Activated naive CD8-positive, alpha-beta T cell treated with anti-CD3 and anti-CD28 coated beads, Interleukin-2, amount 10 ng/mL, durations not matched to agents 7 days and 5 days (primary cell): ENCODE measurements around the gene UPF3B. TPM values are rescaled to one million over a fixed set of nuclear protein-coding genes. Genes with fewer than 3 reads are reported as not detected.
"Not testable (repeated sequence)": the region's sequence is repeated elsewhere in the genome, so short reads cannot be mapped to it uniquely, and the experiment has no call there.

ENCODE experiments used
- ATAC-seq: fragments of 150-1000 bp; cut with Tn5 transposase; one replicate; pipeline ENCODE4 v1.10.0; 2021; ENCODE audit warnings: low read depth, moderate library complexity
- POLR2A ChIA-PET: fragments of 350-600 bp; sonication (Branson Sonifier 250); formaldehyde crosslinking; loops from one replicate; lab custom pipeline; 2021; ENCODE audit warnings: antibody characterized with exemption; lab: Charles Lee
- DNase-seq: peaks from one replicate; pipeline ENCODE4 v3.0.0; 2021
- H3K27ac Mint-ChIP-seq: one replicate; pipeline ENCODE4 v1.8.0; 2022; ENCODE audit warnings: mild to moderate bottlenecking, mixed read lengths
- H3K27me3 Mint-ChIP-seq: one replicate; pipeline ENCODE4 v1.8.0; 2022; ENCODE audit warnings: mild to moderate bottlenecking, moderate library complexity, mixed read lengths
- H3K36me3 Mint-ChIP-seq: one replicate; pipeline ENCODE4 v1.8.0; 2021; ENCODE audit warnings: mild to moderate bottlenecking, mixed read lengths
- H3K4me1 Mint-ChIP-seq: one replicate; pipeline ENCODE4 v1.8.0; 2021; ENCODE audit warnings: mixed read lengths
- H3K4me3 Mint-ChIP-seq: one replicate; pipeline ENCODE4 v1.8.0; 2022; ENCODE audit warnings: mild to moderate bottlenecking, moderate library complexity, mixed read lengths
- H3K9me3 Mint-ChIP-seq: one replicate; pipeline ENCODE4 v1.8.0; 2021; ENCODE audit warnings: mixed read lengths
- total RNA-seq, 2 experiments: library from RNA; stranded (reverse); gene quantifications; one replicate each; pipeline ENCODE4 v1.2.3, GENCODE V29; 2021

The UPF3B gene
- total RNA-seq, 2 experiments from 2014 or later: 11.1 to 11.3 TPM

- peak; percentile 85 for DNase-seq
- Mint-ChIP-seq H3K27me3 (no peaks in the 10 kb centered on the region), H3K4me3 (peak within 1 kb of the TSS; percentile 98), H3K27ac (peak within 1 kb of the TSS; percentile 100), H3K9me3 (no peaks in the 10 kb centered on the region), H3K4me1 (peaks cover 8% of the 10 kb centered on the region), H3K36me3 (peaks cover 2% of the 10 kb centered on the region)
- ATAC-seq: peak; percentile 90
- POLR2A ChIA-PET: interaction anchor here (0.5 to 2.4 kb wide), 10 partner anchors 9 to 120 kb away, joined by 3 to 25 read pairs (median 4); partner anchors contain the start of genes RPL39 and UPF3B
Measured at GRCh38 chrX:119871599-119872395, 19.0 kb upstream of the UPF3B start, which contains the start of the genes NDUFA1 and RNF113A. NDUFA1 (plus strand) TSS chrX:119871832; CDS start chrX:119871912, 80 bp downstream. RNF113A (minus strand) TSS chrX:119871733; CDS start chrX:119871613, 120 bp downstream.

DNA sequence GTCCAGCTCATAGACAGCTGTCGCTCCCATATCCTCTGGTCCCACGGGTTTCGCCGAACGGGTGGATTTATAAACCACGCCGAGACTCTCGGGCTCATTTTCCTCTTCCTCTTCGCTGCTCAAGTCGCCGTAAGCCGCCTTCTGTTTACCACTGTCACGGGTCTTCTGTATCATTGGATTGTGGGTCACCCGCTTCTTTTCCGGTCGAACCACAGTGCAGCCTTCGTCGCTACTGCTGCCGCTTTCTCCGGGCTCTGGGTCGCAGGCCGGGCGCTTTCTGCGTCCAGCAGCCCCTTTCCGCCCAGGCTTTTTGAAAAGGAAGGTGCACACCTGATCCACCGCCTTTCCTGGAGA lies 18.5 kb upstream of the UPF3B start:
- Mint-ChIP-seq H3K27ac (peak overlapping the region; percentile 100), H3K27me3 (no peaks in the 10 kb centered on the region), H3K4me3 (peak overlapping the region; percentile 98), H3K4me1 (peaks cover 8% of the 10 kb centered on the region), H3K36me3 (peaks cover 2% of the 10 kb centered on the region), H3K9me3 (no peaks in the 10 kb centered on the region)
- POLR2A ChIA-PET: interaction anchor here (0.5 to 2.4 kb wide), 11 partner anchors 9 to 389 kb away, joined by 3 to 25 read pairs (median 4); partner anchors contain the start of genes RPL39 and UPF3B
- peak; percentile 46 for ATAC-seq
- no peak for DNase-seq

- Mint-ChIP-seq H3K36me3 (peaks cover 2% of the 10 kb centered on the region), H3K4me3 (peak overlapping the region; percentile 98), H3K27me3 (no peaks in the 10 kb centered on the region), H3K27ac (peak overlapping the region; percentile 100), H3K4me1 (peaks cover 8% of the 10 kb centered on the region), H3K9me3 (no peaks in the 10 kb centered on the region)
- DNase-seq (peak; percentile 39), ATAC-seq (peak; percentile 4)
- POLR2A ChIA-PET: interaction anchor here (0.5 to 2.4 kb wide), 15 partner anchors 9 to 388 kb away, joined by 3 to 25 read pairs (median 4); partner anchors contain the start of genes RPL39 and UPF3B
Measured at GRCh38 chrX:119870626-119871131, 17.9 kb upstream of the UPF3B start.

- H3K27me3 Mint-ChIP-seq: no peaks in the 10 kb centered on the region
- POLR2A ChIA-PET: interaction anchor here (0.6 to 1.9 kb wide), 5 partner anchors 12 to 98 kb away, joined by 3 to 16 read pairs (median 4); partner anchors contain the start of genes NDUFA1, RNF113A and RPL39
- H3K36me3 Mint-ChIP-seq: peaks cover 5% of the 10 kb centered on the region
- peaks cover 7% of the 10 kb centered on the region for H3K4me1 Mint-ChIP-seq
- no peaks in the 10 kb centered on the region for H3K9me3 Mint-ChIP-seq
- peak overlapping the region; percentile 97 for H3K4me3 Mint-ChIP-seq
- no peak for ATAC-seq
- no peak for DNase-seq
- no peak overlapping the region for H3K27ac Mint-ChIP-seq
Measured at GRCh38 chrX:119853444-119853843, 681 bp upstream of the UPF3B start.

- Mint-ChIP-seq H3K4me3 (no peak overlapping the region), H3K4me1 (peaks cover 2% of the 10 kb centered on the region), H3K27ac (no peak overlapping the region), H3K36me3 (peaks cover 33% of the 10 kb centered on the region), H3K27me3 (no peaks in the 10 kb centered on the region), H3K9me3 (no peaks in the 10 kb centered on the region)
- no peak for DNase-seq
- POLR2A ChIA-PET: interaction anchor here (0.9 to 1.4 kb wide), 2 partner anchors 9 to 42 kb away, joined by 3 read pairs; partner anchors contain the start of gene RPL39
- no peak for ATAC-seq
Measured at GRCh38 chrX:119833905-119834304, 18.9 kb downstream of the UPF3B start.

DNA sequence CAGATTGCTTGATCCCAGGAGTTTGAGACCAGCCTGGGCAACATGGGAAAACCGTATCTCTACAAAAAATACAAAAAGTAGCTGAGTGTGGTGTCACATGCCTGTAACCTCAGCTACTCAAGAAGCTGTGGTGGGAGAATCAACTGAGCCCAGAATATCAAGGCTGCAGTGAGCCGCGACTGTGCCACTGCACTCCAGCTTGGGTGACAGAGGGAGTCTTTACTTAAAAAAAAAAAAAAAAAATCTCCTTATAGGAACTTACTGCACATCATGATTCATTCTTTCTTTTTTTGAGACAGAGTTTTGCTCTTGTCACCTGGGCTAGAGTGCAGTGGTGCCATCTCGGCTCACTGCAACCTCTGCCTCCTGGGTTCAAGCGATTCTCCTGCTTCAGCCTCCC lies 24.3 kb downstream of the UPF3B start:
- Mint-ChIP-seq H3K4me3 (no peak overlapping the region), H3K4me1 (no peaks in the 10 kb centered on the region), H3K9me3 (no peaks in the 10 kb centered on the region), H3K27ac (no peak overlapping the region), H3K36me3 (peaks cover 18% of the 10 kb centered on the region), H3K27me3 (no peaks in the 10 kb centered on the region)
- ATAC-seq (no peak), DNase-seq (no peak)
- POLR2A ChIA-PET: no interaction called here

- H3K36me3 Mint-ChIP-seq: peaks cover 16% of the 10 kb centered on the region
- H3K27me3 Mint-ChIP-seq: no peaks in the 10 kb centered on the region
- DNase-seq (no peak), ATAC-seq (peak; percentile 28)
- no peak overlapping the region for H3K4me3 Mint-ChIP-seq
- H3K27ac Mint-ChIP-seq: peak overlapping the region; percentile 16
- no peaks in the 10 kb centered on the region for H3K9me3 Mint-ChIP-seq
- H3K4me1 Mint-ChIP-seq: peaks cover 5% of the 10 kb centered on the region
- POLR2A ChIA-PET: interaction anchor here (1.5 kb wide), 1 partner anchor 35 kb away, joined by 5 read pairs; the partner anchor contains the start of gene RPL39
Measured at GRCh38 chrX:119826399-119826959, 26.3 kb downstream of the UPF3B start.

DNA sequence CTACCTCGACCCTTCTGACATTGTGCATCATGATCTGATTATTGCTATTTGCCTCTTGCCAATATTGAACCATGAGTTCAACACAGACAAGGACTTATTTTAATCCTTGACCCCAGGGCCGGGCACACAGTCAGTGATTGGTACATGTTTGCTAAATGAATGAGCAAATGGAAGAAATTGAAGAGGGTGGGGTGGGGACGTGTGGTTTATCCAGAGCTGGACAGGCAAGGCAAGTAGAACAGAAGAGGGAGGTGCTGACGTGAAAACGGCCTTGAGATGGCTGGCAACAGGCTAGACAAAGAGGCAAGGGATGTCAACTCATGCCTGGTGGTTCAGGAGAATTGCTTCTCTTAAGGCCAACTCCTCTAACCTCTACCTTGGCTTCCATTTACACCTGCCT lies 28.5 kb downstream of the UPF3B start:
- not testable (repeated sequence) for H3K4me1 Mint-ChIP-seq

DNA sequence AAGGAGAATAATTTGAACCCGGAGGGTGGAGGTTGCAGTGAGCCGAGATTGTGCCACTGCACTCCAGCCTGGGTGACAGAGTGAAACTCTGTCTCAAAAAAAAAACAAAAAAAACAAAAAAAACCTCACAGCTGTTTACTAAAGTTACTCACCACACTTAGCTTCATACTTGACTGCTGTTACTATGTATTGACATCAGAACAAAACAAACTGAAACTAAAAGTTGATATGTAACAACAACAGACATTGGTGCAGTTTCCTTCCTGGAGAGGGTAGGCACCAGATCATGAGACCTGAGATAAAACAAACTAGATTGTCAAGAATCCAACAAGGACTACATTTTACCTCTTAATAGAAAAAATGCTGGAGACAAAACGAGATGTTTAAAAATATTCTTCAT lies 31.1 kb downstream of the UPF3B start:
- peak; percentile 96 for ATAC-seq
- not testable (repeated sequence) for H3K36me3 Mint-ChIP-seq, H3K4me1 Mint-ChIP-seq, H3K27me3 Mint-ChIP-seq, H3K9me3 Mint-ChIP-seq, DNase-seq
- POLR2A ChIA-PET: interaction anchor here (0.6 to 3.0 kb wide), 6 partner anchors 30 to 354 kb away, joined by 3 to 13 read pairs (median 4); partner anchors contain the start of genes NKAP, RPL39, SLC25A5 and SOWAHD
- peak overlapping the region; percentile 66 for H3K4me3 Mint-ChIP-seq
- peak overlapping the region; percentile 89 for H3K27ac Mint-ChIP-seq

More for the DNA sequence above, 28.5 kb downstream of the UPF3B start:
- ATAC-seq, H3K27me3 Mint-ChIP-seq, DNase-seq, H3K27ac Mint-ChIP-seq, H3K4me3 Mint-ChIP-seq, H3K36me3 Mint-ChIP-seq, H3K9me3 Mint-ChIP-seq: not testable (repeated sequence)
- POLR2A ChIA-PET: interaction anchor here (0.6 kb wide), 1 partner anchor 247 kb away, joined by 3 read pairs; no protein-coding TSS in a partner anchor

- DNase-seq: no peak
- Mint-ChIP-seq H3K27ac (no peak overlapping the region), H3K27me3 (no peaks in the 10 kb centered on the region), H3K4me1 (peaks cover 2% of the 10 kb centered on the region), H3K36me3 (no peaks in the 10 kb centered on the region), H3K9me3 (no peaks in the 10 kb centered on the region), H3K4me3 (no peak overlapping the region)
- no peak for ATAC-seq
- POLR2A ChIA-PET: no interaction called here
Measured at GRCh38 chrX:119817130-119817690, 35.6 kb downstream of the UPF3B start.

- ATAC-seq (no peak), DNase-seq (no peak)
- H3K9me3 Mint-ChIP-seq: no peaks in the 10 kb centered on the region
- H3K4me3 Mint-ChIP-seq: no peak overlapping the region
- no peaks in the 10 kb centered on the region for H3K36me3 Mint-ChIP-seq
- POLR2A ChIA-PET: no interaction called here
- no peak overlapping the region for H3K27ac Mint-ChIP-seq
- H3K27me3 Mint-ChIP-seq: no peaks in the 10 kb centered on the region
- H3K4me1 Mint-ChIP-seq: no peaks in the 10 kb centered on the region
Measured at GRCh38 chrX:119816300-119816699, 36.5 kb downstream of the UPF3B start.

DNA sequence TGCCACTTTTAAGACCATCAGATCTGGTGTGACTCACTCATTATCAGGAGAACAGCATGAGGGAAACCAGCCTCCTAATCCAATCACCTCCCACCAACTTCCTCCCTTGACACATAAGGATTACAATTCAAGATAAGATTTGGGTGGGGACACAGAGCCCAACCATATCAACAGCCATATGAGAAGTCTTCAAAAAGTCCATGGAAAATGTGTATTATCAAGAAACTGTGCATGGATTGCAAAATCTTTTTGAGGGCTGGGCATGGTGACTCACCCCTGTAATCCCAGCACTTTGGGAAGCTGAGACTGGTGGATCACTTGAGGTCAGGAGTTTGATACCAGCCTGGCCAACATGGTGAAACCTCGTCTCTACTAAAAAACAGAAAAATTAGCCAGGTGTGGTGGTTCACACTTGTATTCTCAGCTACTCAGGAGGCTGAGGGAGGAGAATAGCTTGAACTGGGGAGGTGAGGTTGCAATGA lies 43.5 kb downstream of the UPF3B start:
- Mint-ChIP-seq H3K27ac (no peak overlapping the region), H3K4me3 (no peak overlapping the region), H3K27me3 (no peaks in the 10 kb centered on the region), H3K4me1 (no peaks in the 10 kb centered on the region), H3K36me3 (peaks cover 2% of the 10 kb centered on the region), H3K9me3 (no peaks in the 10 kb centered on the region)
- ATAC-seq (no peak), DNase-seq (no peak)
- POLR2A ChIA-PET: no interaction called here

DNA sequence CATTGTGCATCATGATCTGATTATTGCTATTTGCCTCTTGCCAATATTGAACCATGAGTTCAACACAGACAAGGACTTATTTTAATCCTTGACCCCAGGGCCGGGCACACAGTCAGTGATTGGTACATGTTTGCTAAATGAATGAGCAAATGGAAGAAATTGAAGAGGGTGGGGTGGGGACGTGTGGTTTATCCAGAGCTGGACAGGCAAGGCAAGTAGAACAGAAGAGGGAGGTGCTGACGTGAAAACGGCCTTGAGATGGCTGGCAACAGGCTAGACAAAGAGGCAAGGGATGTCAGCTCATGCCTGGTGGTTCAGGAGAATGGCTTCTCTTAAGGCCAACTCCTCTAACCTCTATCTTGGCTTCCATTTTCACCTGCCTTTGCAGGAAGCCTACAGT lies 44.3 kb downstream of the UPF3B start:
- POLR2A ChIA-PET: not testable (repeated sequence)

More for the DNA sequence above, 44.3 kb downstream of the UPF3B start:
- DNase-seq, H3K4me1 Mint-ChIP-seq, ATAC-seq, H3K27ac Mint-ChIP-seq, H3K27me3 Mint-ChIP-seq, H3K36me3 Mint-ChIP-seq, H3K4me3 Mint-ChIP-seq, H3K9me3 Mint-ChIP-seq: not testable (repeated sequence)
